MCF 10A (cell line): ENCODE measurements around the gene A4GALT. TPM values are rescaled to one million over a fixed set of nuclear protein-coding genes. Genes with fewer than 3 reads are reported as not detected.

Experiments used
- BruUV-seq: library from RNA; stranded (reverse); fragments of 400-500 nt; replicated peaks from 2 replicates; lab custom pipeline; 2021; lab: Mats Ljungman, UMichigan
- CTCF ChIA-PET: fragments of 300-600 bp; sonication (Branson Sonifier 250); formaldehyde crosslinking; extraction: SDS; loops from one replicate; lab custom pipeline; 2021; ENCODE audit warnings: antibody characterized with exemption, inconsistent platforms; lab: Yijun Ruan, JAX
- POLR2A ChIA-PET: fragments of 300-600, 350-650 bp; sonication (Branson Sonifier 250); formaldehyde crosslinking; extraction: SDS; loops from one replicate; lab custom pipeline; 2020; ENCODE audit warnings: antibody characterized with exemption, inconsistent platforms; lab: Yijun Ruan, JAX
- DNase-seq: peaks from one replicate; pipeline ENCODE4 v3.0.0-alpha.2; 2018; ENCODE audit not compliant: unreplicated experiment
- H3K27ac Mint-ChIP-seq: one replicate; pipeline ENCODE4 v1.8.0; 2022; ENCODE audit warnings: mild to moderate bottlenecking, low read depth, mixed read lengths; ENCODE audit not compliant: unreplicated experiment
- H3K27me3 Mint-ChIP-seq: one replicate; pipeline ENCODE4 v1.8.0; 2022; ENCODE audit warnings: mixed read lengths; ENCODE audit not compliant: insufficient read depth, unreplicated experiment
- H3K36me3 Mint-ChIP-seq: one replicate; pipeline ENCODE4 v1.8.0; 2022; ENCODE audit warnings: mild to moderate bottlenecking, moderate library complexity, mixed read lengths; ENCODE audit not compliant: insufficient read depth, unreplicated experiment
- H3K4me1 Mint-ChIP-seq: one replicate; pipeline ENCODE4 v1.8.0; 2022; ENCODE audit warnings: mixed read lengths; ENCODE audit not compliant: insufficient read depth, unreplicated experiment
- H3K4me3 Mint-ChIP-seq: one replicate; pipeline ENCODE4 v1.8.0; 2022; ENCODE audit warnings: mild to moderate bottlenecking, moderate library complexity, mixed read lengths; ENCODE audit not compliant: unreplicated experiment
- H3K9me3 Mint-ChIP-seq: one replicate; pipeline ENCODE4 v1.8.0; 2022; ENCODE audit warnings: mixed read lengths; ENCODE audit not compliant: unreplicated experiment
- CTCF ChIP-seq: fragments of 200-600 bp; IDR thresholded peaks from one replicate; pipeline ENCODE4 v1.8.0; 2022; ENCODE audit warnings: antibody characterized with exemption, mild to moderate bottlenecking; ENCODE audit not compliant: unreplicated experiment
- intact Hi-C: fragments of 100-400 bp; cut with micrococcal nuclease; formaldehyde crosslinking; loops from 2 replicates; pipeline ENCODE4 v1.14.1; 2022
- total RNA-seq: library from RNA; stranded (reverse); gene quantifications from 2 replicates; pipeline ENCODE4 v1.2.3, GENCODE V29; 2022

Gene A4GALT
- total RNA-seq, 1 experiment from 2014 or later: 8.7 TPM

GRCh38 chr22:42725606-42726355, 5.1 kb upstream of the A4GALT start:
- no peak overlapping the region for H3K27ac Mint-ChIP-seq
- DNase-seq: no peak
- H3K9me3 Mint-ChIP-seq: no peaks in the 10 kb centered on the region
- CTCF ChIA-PET: interaction anchor here (0.6 kb wide), 4 partner anchors 55 to 332 kb away, joined by 3 to 6 read pairs (median 4); no protein-coding TSS in a partner anchor
- H3K4me3 Mint-ChIP-seq: no peak overlapping the region
- H3K27me3 Mint-ChIP-seq: no peaks in the 10 kb centered on the region
- no peaks in the 10 kb centered on the region for H3K36me3 Mint-ChIP-seq
- no peak for TF ChIP-seq CTCF
- peaks cover 7% of the 10 kb centered on the region for H3K4me1 Mint-ChIP-seq
- no TSS peak for BruUV-seq
- POLR2A ChIA-PET: interaction anchor here (1.2 to 1.4 kb wide), 2 partner anchors 10 to 29 kb away, joined by 4 to 5 read pairs; no protein-coding TSS in a partner anchor
- intact Hi-C loops: no loop called here

- Mint-ChIP-seq H3K9me3 (no peaks in the 10 kb centered on the region), H3K27me3 (no peaks in the 10 kb centered on the region), H3K27ac (no peak overlapping the region), H3K4me3 (no peak overlapping the region), H3K4me1 (peaks cover 13% of the 10 kb centered on the region), H3K36me3 (no peaks in the 10 kb centered on the region)
- no peak for DNase-seq
- intact Hi-C loops: no loop called here
- no TSS peak for BruUV-seq
- ChIA-PET CTCF (interaction anchor here (0.9 kb wide), 1 partner anchor 241 kb away, joined by 4 read pairs; no protein-coding TSS in a partner anchor), POLR2A (no interaction called here)
- no peak for TF ChIP-seq CTCF
Observed at GRCh38 chr22:42724062-42724461, 3.4 kb upstream of the A4GALT start.

- intact Hi-C loops: no loop called here
- Mint-ChIP-seq H3K27ac (no peak overlapping the region), H3K4me1 (peaks cover 19% of the 10 kb centered on the region), H3K27me3 (no peaks in the 10 kb centered on the region), H3K9me3 (no peaks in the 10 kb centered on the region), H3K36me3 (peaks cover 9% of the 10 kb centered on the region), H3K4me3 (peak overlapping the region; percentile 73)
- ChIA-PET CTCF (no interaction called here), POLR2A (interaction anchor here (0.6 to 1.2 kb wide), 2 partner anchors 28 to 538 kb away, joined by 3 to 5 read pairs; no protein-coding TSS in a partner anchor)
- DNase-seq: no peak
- no TSS peak for BruUV-seq
- TF ChIP-seq CTCF: no peak
Observed at GRCh38 chr22:42721045-42721434, 370 bp upstream of the A4GALT start.

GRCh38 chr22:42719656-42720262, 911 bp downstream of the A4GALT start:
- H3K4me1 Mint-ChIP-seq: peaks cover 21% of the 10 kb centered on the region
- peak; percentile 42 for DNase-seq
- peaks cover 9% of the 10 kb centered on the region for H3K36me3 Mint-ChIP-seq
- H3K9me3 Mint-ChIP-seq: no peaks in the 10 kb centered on the region
- no peaks in the 10 kb centered on the region for H3K27me3 Mint-ChIP-seq
- no TSS peak for BruUV-seq
- peak overlapping the region; percentile 73 for H3K4me3 Mint-ChIP-seq
- intact Hi-C loops: loop anchor here (1.0 kb wide), 1 partner anchor 35 kb away; no protein-coding TSS in a partner anchor
- ChIA-PET CTCF (interaction anchor here (0.7 kb wide), 1 partner anchor 62 kb away, joined by 3 read pairs; no protein-coding TSS in a partner anchor), POLR2A (interaction anchor here (0.7 to 1.6 kb wide), 4 partner anchors 22 to 71 kb away, joined by 3 to 8 read pairs (median 4); no protein-coding TSS in a partner anchor)
- H3K27ac Mint-ChIP-seq: peak overlapping the region; percentile 47
- no peak for TF ChIP-seq CTCF
